ENCODE results near the gene IL17RC.
"Not testable (repeated sequence)": the region's sequence is repeated elsewhere in the genome, so short reads cannot be mapped to it uniquely, and the experiment has no call there.

Gene IL17RC, protein sequence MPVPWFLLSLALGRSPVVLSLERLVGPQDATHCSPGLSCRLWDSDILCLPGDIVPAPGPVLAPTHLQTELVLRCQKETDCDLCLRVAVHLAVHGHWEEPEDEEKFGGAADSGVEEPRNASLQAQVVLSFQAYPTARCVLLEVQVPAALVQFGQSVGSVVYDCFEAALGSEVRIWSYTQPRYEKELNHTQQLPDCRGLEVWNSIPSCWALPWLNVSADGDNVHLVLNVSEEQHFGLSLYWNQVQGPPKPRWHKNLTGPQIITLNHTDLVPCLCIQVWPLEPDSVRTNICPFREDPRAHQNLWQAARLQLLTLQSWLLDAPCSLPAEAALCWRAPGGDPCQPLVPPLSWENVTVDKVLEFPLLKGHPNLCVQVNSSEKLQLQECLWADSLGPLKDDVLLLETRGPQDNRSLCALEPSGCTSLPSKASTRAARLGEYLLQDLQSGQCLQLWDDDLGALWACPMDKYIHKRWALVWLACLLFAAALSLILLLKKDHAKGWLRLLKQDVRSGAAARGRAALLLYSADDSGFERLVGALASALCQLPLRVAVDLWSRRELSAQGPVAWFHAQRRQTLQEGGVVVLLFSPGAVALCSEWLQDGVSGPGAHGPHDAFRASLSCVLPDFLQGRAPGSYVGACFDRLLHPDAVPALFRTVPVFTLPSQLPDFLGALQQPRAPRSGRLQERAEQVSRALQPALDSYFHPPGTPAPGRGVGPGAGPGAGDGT

GRCh38 chr3:9916734-9917680 is at the start of gene IL17RC:
TSS of gene IL17RC (plus strand) at chr3:9917098. CDS start at chr3:9917316, 218 bp downstream.
- no peak for DNase-seq

DNA sequence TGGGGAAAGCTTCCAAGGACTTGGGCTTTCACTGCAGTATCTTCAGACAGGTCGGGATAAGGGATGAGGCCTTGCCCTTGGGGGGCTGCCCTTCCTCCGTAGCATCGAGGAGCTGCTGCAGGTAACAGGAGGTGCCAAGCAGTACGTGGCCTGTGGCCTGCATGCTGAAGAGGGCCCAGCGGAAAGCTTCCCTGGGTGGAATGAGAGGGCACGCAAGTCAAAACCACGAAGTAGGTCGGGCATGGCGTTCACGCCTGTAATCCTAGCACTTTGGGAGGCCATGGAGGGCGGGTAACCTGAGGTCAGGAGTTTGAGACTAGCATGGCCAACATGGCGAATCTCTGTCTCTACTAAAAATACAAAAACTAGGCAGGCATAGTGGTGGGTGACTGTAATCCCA is 49.8 kb upstream of the IL17RC start:
- no peak for DNase-seq

GRCh38 chr3:9869955-9870354 is 46.9 kb upstream of the IL17RC start:
- DNase-seq = no peak

GRCh38 chr3:9870978-9871377 is 45.9 kb upstream of the IL17RC start:
- DNase-seq = no peak

DNA sequence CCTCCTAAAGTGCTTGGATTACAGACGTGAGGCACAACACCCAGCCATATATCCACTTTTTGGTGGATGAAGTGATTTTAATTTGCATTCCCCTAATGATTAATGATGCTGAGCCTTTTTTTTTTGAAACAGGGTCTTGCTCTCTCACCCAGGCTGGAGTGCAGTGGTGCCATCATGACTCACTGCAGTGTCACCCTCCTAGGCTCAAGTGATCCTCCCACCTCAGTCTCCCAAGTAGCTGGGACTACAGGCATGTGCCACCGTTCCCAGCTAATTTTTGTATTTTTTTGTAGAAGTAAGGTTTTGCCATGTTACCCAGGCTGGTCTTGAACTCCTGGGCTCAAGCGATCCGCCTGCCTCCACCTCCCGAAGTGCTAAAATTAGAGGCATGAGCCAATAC is 44.8 kb upstream of the IL17RC start:
- not testable (repeated sequence) for DNase-seq

DNA sequence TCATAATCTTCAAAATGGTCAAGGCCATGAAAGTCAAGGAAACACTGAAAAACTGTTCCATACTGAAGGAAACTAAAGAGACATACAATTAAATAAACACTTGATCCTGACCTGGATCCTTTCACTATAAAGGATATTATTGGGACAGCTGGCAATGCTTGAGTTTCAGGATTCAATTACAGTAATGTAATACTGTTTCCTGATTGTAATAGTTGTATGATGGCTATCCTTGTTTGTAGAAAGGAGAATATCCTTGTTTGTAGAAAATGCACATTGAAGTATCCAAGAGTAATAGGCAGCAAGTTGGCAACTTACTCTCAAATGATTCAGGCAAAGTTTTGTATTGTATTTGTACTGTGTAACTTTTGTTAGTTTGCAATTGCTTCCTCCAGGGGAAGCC is 41.5 kb upstream of the IL17RC start:
- DNase-seq = no peak

GRCh38 chr3:9876255-9876654 is 40.6 kb upstream of the IL17RC start:
- DNase-seq = not testable (repeated sequence)

DNA sequence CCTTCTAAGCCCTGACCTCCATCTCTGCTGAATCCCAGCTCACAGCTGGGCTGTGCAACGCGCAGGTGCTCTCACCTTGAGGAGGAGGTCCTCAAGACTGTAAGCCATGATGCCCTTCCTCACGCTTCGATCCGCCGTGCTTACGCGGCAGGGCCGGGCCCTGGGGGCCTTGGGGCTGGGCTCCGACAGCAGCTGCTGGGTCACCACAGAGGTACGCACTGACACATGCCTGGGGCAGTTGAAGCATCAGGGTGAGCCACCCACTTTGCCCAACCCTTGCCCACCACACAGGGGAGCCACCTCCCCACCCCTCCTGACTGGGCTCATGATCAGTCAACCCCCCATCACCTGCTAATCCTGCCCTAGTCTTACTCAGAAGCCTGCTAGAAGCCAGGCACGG is 39.9 kb upstream of the IL17RC start:
- no peak for DNase-seq

- no peak for DNase-seq
These were observed 38.2 kb upstream of the IL17RC start for GRCh38 chr3:9878700-9879099.

GRCh38 chr3:9879830-9880549 is 36.9 kb upstream of the IL17RC start, which contains the start of gene CIDEC:
TSS of gene CIDEC (minus strand) at chr3:9880253. CDS start at chr3:9878486, 1,767 bp downstream.
- no peak for DNase-seq

DNA sequence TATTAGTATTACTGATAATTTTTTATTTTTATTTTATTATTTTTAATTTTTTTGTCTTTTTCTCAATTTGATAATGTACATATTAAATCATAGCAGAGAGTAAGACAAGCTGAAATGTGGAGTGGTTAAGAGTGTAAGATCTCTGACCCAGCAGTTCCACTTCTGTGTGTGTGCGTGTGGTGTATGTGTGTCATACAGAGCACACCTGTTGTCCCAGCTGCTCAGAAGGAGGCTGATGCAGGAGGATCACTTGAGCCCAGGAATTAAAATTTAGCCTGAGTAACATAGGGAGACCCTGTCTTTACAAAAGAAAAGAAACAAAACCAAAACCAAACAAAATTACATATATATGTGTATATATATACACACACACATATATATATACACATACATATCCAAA is 35.5 kb upstream of the IL17RC start:
- DNase-seq = no peak

DNA sequence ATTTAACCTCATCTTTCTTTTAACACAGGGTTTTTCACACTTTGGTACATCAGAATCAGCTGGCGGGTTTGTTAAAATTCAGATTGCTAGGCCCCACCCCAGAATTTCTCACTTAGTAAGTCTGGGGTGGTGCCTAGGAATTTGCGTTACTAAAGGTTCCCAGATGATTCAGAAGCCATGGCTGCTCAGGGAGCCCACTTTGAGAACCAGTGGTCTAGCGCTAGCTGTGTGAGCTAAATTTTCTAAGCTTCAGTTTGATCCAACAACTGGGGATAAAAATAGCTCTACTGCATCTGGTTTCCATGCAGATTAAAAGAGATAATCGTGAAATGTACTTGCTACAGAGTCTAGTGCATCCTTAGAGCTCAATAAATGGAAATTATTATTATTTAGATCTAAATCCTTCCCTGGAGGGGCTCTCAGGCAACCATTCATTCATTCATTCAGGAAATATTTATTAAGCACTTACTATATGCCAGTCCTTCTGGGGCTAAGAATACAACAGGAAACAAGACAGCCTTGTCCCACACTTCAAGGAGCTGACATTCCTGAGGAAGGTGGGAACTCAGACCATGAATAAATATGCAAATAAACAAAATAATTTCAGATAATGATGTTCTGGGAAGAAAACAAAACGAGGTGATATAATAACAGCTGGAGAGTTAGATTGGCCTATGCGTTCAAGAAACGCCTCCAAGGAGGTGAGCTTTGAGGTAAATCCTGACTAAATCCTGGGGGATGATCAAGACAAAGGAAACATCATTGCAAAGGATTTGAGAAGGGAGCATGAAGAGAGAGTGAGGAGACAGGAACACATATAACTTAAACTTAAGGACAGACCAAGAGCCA is 33.0 kb upstream of the IL17RC start:
- DNase-seq = no peak

DNA sequence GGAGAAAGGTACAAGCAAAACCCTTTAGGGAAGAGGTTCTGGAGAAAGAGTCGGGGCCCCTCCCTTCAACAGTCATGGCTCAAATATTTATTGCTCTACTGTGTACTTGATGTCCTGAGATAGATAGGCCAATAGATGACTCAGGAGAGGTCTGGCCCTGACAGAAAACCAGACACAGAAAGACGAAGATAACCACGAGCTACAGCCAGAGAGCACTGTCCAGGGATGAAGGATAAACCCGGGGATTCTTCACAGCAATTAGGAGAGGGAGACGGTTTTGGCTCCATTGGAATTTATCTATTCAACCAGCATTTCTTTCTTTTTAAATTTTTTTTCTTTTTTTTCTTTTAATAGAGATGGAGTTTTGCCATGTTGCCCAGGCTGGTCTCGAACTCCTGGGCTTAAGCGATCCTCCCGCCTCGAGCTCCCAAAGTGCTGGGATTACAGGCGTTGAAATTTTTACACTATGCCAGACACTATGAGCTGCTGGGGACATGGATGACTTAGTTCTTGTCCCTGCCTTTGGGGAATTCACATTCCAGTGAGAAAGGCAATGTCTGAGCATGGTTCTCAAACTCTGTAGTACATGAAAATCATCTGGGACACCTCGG is 32.2 kb upstream of the IL17RC start:
- no peak for DNase-seq

GRCh38 chr3:9886328-9886727 is 30.6 kb upstream of the IL17RC start:
- no peak for DNase-seq

DNA sequence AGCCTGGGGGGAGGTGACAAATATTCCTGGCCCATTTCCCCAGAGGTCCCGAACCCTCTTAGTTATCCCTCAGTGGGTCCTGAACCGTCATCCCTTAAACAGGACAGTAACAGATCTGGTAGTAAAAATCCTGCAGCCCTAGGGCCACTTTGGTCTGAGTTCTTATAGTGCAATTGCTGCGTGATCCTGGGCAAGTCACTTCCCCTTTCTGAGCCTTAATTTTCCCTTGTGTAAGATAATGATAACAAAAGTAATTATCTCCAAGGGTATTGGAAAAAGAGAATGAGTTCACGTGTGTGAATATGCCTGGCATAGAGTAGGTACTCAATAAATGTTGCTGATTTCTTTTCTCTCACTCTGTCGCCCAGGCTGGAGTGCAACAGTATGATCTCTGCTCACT is 29.4 kb upstream of the IL17RC start:
- no peak for DNase-seq

DNA sequence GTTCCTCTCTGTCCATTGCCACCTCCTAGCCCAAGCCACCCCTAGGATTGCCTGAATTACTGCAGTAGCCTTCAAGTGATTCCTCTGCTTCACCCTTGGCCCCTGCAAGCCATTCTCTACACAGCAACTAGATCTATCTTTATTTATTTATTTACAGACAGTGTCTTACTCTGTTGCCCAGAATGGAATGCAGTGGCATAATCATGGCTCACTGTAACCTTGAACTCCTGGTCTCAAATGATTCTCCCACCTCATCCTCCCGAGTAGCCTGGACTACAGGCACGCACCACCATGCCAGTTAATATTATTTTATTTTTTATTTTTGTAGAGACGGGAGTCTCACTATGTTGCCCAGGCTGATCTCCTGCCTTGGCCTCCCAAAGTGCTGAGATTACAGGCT is 28.4 kb upstream of the IL17RC start:
- DNase-seq = no peak

DNA sequence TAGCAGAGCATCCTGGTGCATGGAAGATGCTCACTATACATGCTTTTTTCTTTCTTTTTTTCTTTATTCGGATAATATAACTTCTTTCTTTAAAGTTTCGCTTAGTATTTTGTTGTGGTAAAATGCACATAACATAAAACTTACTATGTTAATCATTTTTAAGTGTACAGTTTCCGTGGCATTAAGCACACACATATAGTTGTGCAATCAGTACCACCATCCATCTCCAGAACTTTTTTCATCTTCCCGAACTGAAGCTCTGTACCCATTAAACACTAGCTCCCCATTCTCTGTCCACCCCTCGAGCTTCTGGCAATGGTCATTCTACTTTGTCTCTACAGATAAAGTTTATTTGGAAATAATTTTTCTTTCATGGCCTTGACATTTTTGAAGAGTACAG is 27.5 kb upstream of the IL17RC start:
- no peak for DNase-seq

DNA sequence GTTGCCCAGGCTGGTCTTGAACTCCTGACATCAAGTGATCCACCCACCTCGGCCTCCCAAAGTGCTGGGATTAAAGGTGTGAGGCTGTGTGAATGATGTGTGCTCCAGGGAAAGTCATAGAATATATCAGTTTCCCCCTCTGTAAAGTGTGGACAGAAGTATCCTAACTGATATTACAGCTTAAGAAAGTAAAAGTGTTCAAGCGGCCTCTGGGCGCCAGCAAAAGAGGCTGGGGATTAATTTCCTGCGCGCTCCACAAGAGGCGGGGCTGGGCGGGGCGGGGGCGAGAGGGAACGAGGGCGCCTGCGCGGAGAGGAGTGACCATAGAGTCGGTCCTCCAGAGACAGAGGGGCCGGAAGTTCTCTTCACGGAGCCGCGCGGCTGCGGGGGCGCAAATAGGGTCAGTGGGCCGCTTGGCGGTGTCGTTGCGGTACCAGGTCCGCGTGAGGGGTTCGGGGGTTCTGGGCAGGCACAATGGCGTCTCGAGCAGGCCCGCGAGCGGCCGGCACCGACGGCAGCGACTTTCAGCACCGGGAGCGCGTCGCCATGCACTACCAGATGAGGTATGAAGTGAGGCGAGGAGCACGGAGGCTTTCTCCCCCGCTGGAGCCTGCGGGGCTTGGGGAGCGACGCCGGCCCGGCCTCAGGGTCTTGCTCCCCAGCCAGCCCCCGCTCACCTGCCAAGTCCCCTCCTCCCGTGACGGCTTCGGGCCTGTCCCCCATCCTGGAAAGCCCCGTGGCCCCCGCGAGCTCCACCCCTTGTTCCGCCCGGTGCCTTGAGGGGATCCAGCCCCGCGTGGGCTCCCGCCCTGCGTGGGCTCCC is 26.4 kb upstream of the IL17RC start, which contains the start of gene JAGN1:
JAGN1 (plus strand) TSS at position 362 of the 823 bp plus-strand sequence; CDS start at position 475, 113 bp downstream.
- DNase-seq = peak; percentile 85

GRCh38 chr3:9891072-9891622 is 25.8 kb upstream of the IL17RC start:
- DNase-seq = no peak

DNA sequence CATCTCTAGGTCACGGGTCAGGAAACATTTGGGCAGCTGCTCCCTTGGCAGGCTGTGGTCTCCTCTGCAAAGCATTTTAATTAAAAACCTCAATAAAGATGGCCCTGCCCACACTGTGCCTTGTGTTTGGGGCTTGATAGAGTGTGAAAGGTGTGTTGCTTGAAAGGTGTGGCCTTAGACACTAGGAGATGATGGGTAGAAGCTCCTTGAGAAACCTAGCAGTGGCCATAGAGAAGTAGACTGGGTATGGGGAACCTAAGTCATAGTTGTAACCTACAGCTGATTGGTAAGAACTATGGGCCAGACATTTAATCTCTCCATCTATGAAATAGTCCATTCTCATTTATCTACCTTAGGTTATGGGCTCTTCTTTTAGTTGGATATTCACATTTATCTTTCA is 23.2 kb upstream of the IL17RC start:
- DNase-seq = no peak

Data from activated CD4-positive, alpha-beta T cell treated with anti-CD3 and anti-CD28 coated beads for 1 hour (primary cell).